Prostate gland (tissue), 2 donors: ENCODE results near the gene CCDC86. TPM values are rescaled to one million over a fixed set of nuclear protein-coding genes. Genes with fewer than 3 reads are reported as not detected.

Experiments used
- DNase-seq: peaks from one replicate; pipeline ENCODE4 v3.0.0-alpha.2; 2019; ENCODE audit warnings: low spot score
- H3K27ac ChIP-seq, 2 donors: fragments of 200-600 bp; sonication (generic); 2 replicates each; pipeline ENCODE4 v1.5.1; 2017 to 2019
- H3K27me3 ChIP-seq: fragments of 200-600 bp; sonication (generic); replicated peaks from 2 replicates; pipeline ENCODE4 v1.5.1; 2019; ENCODE audit not compliant: insufficient read depth
- H3K36me3 ChIP-seq, 2 donors: fragments of 200-600 bp; sonication (generic); 1 replicate in 1 of 2; 2 replicates in 1 of 2; pipeline versions ENCODE4 v1.5.1 to v1.8.1; 2017 to 2019
- H3K4me1 ChIP-seq: fragments of 200-600 bp; sonication (generic); replicated peaks from 2 replicates; pipeline ENCODE4 v1.5.1; 2019
- H3K4me3 ChIP-seq, 2 donors: fragments of 200-600 bp; sonication (generic); 2 replicates each; pipeline ENCODE4 v1.5.1; 2017 to 2019
- H3K9me3 ChIP-seq: fragments of 200-600 bp; sonication (generic); 2 replicates; pipeline ENCODE4 v1.5.1; 2017
- CTCF ChIP-seq, 4 experiments: fragments of 200-600 bp in 2 of 4; fragments of 450-650 bp in 2 of 4; sonication (generic) in 2 of 4; IDR thresholded peaks; 1 replicate in 3 of 4; 2 replicates in 1 of 4; pipeline ENCODE4 v1.5.1; 2016 to 2019; ENCODE audit warnings: antibody characterized with exemption in 4 of 4, mild to moderate bottlenecking in 2 of 4, moderate library complexity in 2 of 4
- POLR2A ChIP-seq: fragments of 450-650 bp; IDR thresholded peaks from one replicate; pipeline ENCODE4 v1.6.1; 2016; ENCODE audit warnings: antibody characterized with exemption, mild to moderate bottlenecking
- POLR2AphosphoS5 ChIP-seq: sonication (generic); formaldehyde crosslinking; IDR thresholded peaks from one replicate; pipeline ENCODE4 v1.6.1; 2017; ENCODE audit warnings: antibody characterized with exemption
- WGBS: methylation state at CpG from one replicate; pipeline ENCODE4 v1.1.5; 2018; 5-methylcytosine and 5-hydroxymethylcytosine counted together
- intact Hi-C: fragments of 100-400 bp; cut with DNase I; formaldehyde crosslinking; loops from one replicate; pipeline ENCODE4 v1.14.2; 2022
- total RNA-seq, 2 donors: library from RNA; depleted of rRNA; stranded (reverse); fragments of >200 nt; gene quantifications; one replicate each; pipeline ENCODE4 v1.1.0, GENCODE V29; 2016

The CCDC86 gene
- total RNA-seq, 2 donors from 2014 or later = 48.7 to 56.7 TPM

DNA sequence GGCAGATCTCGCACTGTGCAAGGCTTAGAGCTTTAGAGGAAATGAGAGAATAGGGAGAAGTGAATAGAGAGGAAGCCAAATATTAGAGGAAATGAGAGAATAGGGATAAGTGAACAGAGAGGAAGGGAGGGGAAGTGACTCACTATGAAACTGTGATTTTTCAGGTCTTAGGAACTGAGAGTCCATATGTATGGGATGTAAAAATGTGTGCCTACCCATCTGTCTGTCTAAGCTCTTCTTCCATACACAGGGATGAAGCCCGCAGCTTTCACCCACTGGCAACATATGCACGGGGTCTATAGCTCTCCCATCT lies 6.4 kb upstream of the CCDC86 start:
- Histone ChIP-seq H3K27me3 (no peaks in the 10 kb centered on the region), H3K36me3 (no peaks in the 10 kb centered on the region), H3K27ac (peak overlapping the region; percentile 82 to 83), H3K4me1 (no peaks in the 10 kb centered on the region), H3K4me3 (no peak overlapping the region), H3K9me3 (no peaks in the 10 kb centered on the region)
- TF ChIP-seq CTCF (IDR thresholded peaks at IDR 0.05) = no peak
- no peak for TF ChIP-seq POLR2AphosphoS5
- no peak for TF ChIP-seq POLR2A
- DNase-seq = no peak
- intact Hi-C loops = loop anchor here (5.0 kb wide), 1 partner anchor 292 kb away; no protein-coding TSS in a partner anchor
- WGBS = 79% methylated on average over 3 of the region's 3 CpGs

- WGBS = 70% methylated on average over 9 of the region's 9 CpGs
- no peaks in the 10 kb centered on the region for H3K27me3 ChIP-seq
- TF ChIP-seq POLR2AphosphoS5 (no peak), CTCF (IDR thresholded peaks at IDR 0.05) (no peak), POLR2A (no peak)
- H3K36me3 ChIP-seq = no peaks in the 10 kb centered on the region
- no peaks in the 10 kb centered on the region for H3K9me3 ChIP-seq
- no peaks in the 10 kb centered on the region for H3K4me1 ChIP-seq
- intact Hi-C loops = loop anchor here (5.0 kb wide), 1 partner anchor 290 kb away; no protein-coding TSS in a partner anchor
- no peak for DNase-seq
- H3K4me3 ChIP-seq = no peak overlapping the region
- no peak overlapping the region for H3K27ac ChIP-seq
Measured at GRCh38 chr11:60836866-60837515, 4.9 kb upstream of the CCDC86 start.

GRCh38 chr11:60838132-60838531 lies 3.8 kb upstream of the CCDC86 start:
- no peak overlapping the region for H3K27ac ChIP-seq
- no peaks in the 10 kb centered on the region for H3K27me3 ChIP-seq
- no peak overlapping the region for H3K4me3 ChIP-seq
- H3K9me3 ChIP-seq = no peaks in the 10 kb centered on the region
- intact Hi-C loops = loop anchor here (5.0 kb wide), 1 partner anchor 289 kb away; no protein-coding TSS in a partner anchor
- H3K36me3 ChIP-seq = no peaks in the 10 kb centered on the region
- no peak for DNase-seq
- WGBS = 81% methylated on average over 7 of the region's 7 CpGs
- H3K4me1 ChIP-seq = peaks cover 4% of the 10 kb centered on the region
- TF ChIP-seq CTCF (IDR thresholded peaks at IDR 0.05) = no peak
- TF ChIP-seq POLR2A = no peak
- no peak for TF ChIP-seq POLR2AphosphoS5

- Histone ChIP-seq H3K27ac (peak overlapping the region; percentile 70 to 79), H3K27me3 (no peaks in the 10 kb centered on the region), H3K36me3 (no peaks in the 10 kb centered on the region), H3K9me3 (no peaks in the 10 kb centered on the region), H3K4me3 (no peak overlapping the region), H3K4me1 (peaks cover 21% of the 10 kb centered on the region)
- intact Hi-C loops = loop anchor here (5.0 kb wide), 1 partner anchor 37 kb away; no protein-coding TSS in a partner anchor
- no peak for TF ChIP-seq POLR2A
- no peak for TF ChIP-seq CTCF (IDR thresholded peaks at IDR 0.05)
- no peak for TF ChIP-seq POLR2AphosphoS5
- WGBS = 51% methylated on average over 14 of the region's 14 CpGs
- no peak for DNase-seq
Measured at GRCh38 chr11:60840470-60841430, 1.2 kb upstream of the CCDC86 start.
